GM18498 (cell line): Measurements from ENCODE around the gene SYT15.
"Not testable (repeated sequence)": the region's sequence is repeated elsewhere in the genome, so short reads cannot be mapped to it uniquely, and the experiment has no call there.

Experiments
- ATAC-seq: cut with Tn5 transposase; IDR thresholded peaks from one replicate; pipeline ENCODE4 v1.9.1; 2021; ENCODE audit warnings: mild to moderate bottlenecking, moderate library complexity; ENCODE audit not compliant: unreplicated experiment

Gene SYT15

DNA sequence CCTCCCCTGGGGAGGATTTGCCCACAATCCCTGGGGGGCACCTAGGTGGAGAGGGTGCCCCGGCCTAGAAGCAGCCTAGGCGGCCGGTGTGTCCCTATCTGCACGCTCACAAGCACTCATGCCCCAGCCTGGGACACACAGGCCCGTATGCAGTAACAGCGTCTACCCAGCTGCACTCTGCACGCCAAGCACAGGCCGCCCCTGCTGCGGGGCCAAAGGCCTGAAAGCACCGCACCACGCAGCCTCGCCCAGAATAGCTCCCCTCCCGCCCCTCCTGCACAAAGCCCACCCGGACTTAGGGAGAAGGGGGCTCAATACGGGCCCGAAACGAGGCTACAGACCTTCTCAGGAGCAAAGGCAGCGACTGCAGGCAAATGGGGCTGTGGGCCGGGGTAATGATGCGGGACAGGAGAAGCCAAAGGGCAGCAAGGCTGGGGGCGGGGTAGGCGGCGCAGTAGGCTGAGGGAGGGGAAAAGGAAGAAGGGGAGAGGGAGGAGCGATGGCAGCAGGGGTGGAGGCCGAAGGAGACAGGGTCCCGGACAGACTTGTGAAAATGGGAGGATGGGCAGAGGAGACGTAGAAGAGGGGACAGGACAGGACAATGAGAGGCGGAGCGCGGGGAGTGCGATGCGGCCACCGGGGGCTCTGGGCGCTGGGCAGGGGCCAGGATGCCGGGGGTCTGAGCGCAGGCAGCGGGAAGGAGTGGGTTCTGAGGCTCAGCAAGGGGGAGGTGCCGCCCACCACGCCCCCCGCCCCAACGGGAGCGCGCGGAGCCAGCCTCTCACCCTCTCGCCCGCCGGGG lies 23.0 kb upstream of the SYT15 start:
- ATAC-seq, result no peak

DNA sequence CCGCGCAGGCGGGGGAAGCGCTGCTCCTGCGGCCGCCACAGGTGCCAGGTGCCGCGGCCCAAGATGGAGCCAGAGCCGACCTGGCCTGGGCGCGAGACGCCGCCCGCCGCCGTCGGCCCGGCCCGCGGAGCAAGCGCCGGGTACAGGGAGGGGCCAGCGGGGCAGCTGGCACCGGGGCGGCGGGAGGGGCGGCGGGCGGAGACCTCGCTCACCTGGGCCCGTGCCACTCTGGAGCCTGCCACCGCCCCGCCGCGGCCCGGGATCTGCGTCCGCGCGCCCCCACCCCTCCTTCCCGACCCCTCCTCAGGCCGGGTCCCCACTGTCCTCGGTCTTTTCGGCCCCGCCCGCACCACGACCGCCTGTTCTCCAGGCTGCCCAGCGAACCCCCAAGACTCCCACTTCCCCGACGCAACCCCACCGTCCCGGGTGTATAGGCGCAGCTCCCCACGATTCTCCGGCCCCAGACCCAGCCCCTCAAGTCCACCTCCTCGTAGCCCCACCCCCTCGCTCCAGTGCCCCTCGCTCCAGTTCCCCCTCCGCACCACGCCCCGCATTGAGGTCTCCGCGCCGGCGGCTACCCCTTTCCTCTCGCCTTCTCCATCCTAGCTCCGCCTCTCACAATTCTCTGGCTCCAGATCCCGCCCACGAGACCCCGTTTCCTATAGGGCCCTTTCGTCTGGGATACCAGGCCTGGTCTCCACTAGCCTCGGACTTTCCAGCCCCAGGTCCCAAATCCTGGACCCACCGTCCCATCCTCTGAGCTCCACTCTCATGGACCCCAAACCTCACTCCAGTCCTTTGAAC lies 22.2 kb upstream of the SYT15 start, which contains the start of gene GPRIN2:
TSS of gene GPRIN2 (minus strand) at position 144 of the 804 bp plus-strand sequence. CDS start 5,922 bp downstream, outside the sequence.
- ATAC-seq, result no peak

DNA sequence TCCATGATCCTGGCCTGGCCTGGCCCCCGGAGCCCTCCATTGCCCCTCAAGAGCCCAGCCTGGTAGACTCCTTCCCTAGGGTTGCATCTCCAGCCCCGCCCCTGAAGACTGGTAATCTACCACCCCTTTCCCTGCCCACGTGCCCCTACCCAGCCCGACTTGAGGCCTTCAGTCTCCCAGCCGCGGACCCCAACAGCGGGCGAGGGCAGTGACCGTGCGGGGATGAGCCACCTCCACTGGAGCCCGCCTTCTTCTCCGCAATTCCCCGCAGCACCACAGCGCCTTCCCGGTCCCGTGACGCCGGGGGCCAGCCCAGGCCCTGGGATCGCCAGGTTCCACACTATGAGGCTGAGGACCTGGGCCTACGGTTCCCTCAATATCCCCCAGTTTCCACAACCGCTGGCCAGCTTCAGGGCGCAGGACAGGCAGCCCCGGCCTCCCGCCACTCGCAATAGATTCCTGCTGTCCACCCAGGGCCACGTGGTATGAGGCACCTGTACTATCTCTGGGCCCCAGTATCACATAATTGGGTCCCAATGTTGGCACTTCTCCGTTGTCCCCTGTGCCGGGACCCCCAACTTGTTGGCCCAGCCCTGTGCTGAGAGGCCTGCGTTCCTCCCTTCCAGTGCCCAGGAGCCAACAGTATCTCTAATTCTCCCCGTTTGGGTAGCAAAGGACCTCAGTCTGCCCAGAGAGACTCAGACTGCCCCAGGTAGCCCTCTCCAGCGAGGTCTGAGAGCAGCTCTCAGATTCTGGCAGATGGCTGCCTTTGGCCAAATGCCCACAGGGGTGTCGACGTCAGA lies 21.4 kb upstream of the SYT15 start:
- ATAC-seq, result no peak

- no peak for ATAC-seq
Observed at GRCh38 chr10:46558122-46558391, 20.9 kb upstream of the SYT15 start.

- no peak for ATAC-seq
Observed at GRCh38 chr10:46558392-46559185, 20.3 kb upstream of the SYT15 start.

- ATAC-seq, result no peak
Observed at GRCh38 chr10:46559231-46559671, 19.7 kb upstream of the SYT15 start.

DNA sequence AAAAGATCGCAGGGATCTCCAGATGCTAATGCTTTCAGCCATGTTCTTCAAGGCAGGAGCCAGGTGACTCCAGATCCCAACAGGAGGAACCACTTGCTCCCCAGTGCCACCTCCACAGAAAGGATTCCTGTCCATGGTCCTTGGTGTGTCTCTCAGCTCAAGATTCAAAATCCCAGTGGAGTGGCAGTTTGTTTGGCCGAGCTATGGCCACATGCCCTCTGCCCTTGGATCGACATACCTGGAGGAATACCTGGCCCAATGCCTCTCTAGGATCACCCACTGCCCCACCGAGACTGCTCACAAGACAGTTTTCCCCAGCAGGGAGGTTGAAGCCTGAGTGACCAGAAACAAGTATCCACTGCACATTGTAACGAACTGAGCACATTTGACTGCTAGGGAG lies 18.5 kb upstream of the SYT15 start:
- no peak for ATAC-seq

GRCh38 chr10:46560952-46561351 lies 18.0 kb upstream of the SYT15 start:
- ATAC-seq, result no peak

- ATAC-seq, result peak; percentile 87
Observed at GRCh38 chr10:46565591-46566332, 13.2 kb upstream of the SYT15 start.

- ATAC-seq, result not testable (repeated sequence)
Observed at GRCh38 chr10:46567151-46567550, 11.8 kb upstream of the SYT15 start.

- ATAC-seq, result not testable (repeated sequence)
Observed at GRCh38 chr10:46570655-46571054, 8.3 kb upstream of the SYT15 start.

- not testable (repeated sequence) for ATAC-seq
Observed at GRCh38 chr10:46572765-46573164, 6.2 kb upstream of the SYT15 start.

DNA sequence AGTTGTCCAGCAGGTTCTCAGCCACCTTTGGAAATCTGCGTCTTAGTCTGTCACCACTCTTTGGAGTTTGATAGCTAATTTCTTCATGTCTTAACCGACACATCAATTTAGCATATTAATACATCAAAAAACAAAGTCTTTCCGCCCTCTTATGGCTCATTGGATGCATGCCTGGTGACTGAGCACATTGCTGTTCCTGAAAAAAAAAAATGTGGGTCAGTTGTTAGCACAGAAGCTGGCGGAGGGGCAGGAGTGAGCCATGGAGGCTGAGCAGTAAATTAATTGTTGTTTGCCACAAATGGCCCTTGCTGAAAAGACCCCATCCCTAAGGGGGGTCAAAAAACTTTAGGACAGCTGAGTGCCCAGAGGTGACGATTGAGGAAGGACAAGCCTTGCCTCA lies 5.6 kb upstream of the SYT15 start:
- ATAC-seq, result not testable (repeated sequence)

GRCh38 chr10:46573884-46574283 lies 5.0 kb upstream of the SYT15 start:
- not testable (repeated sequence) for ATAC-seq

- ATAC-seq, result not testable (repeated sequence)
Observed at GRCh38 chr10:46577624-46578473, 1.1 kb upstream of the SYT15 start.

- not testable (repeated sequence) for ATAC-seq
Observed at GRCh38 chr10:46579378-46579777, 450 bp downstream of the SYT15 start.

DNA sequence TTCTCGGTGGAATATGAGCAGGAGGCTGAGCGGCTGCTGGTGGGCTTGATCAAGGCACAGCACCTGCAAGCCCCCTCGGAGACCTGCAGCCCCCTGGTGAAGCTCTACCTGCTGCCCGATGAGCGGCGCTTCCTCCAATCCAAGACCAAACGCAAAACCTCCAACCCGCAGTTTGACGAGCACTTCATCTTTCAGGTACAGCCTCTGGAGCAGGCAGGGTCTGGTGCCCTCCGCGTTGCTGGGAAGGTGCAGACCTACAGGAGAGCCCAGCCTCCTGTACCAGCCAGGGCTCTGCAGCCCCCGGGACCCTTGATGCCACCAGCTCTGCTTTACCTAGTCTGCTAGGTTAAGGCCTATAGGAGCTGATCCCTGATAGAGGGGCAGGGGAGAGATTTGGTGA lies 3.1 kb downstream of the SYT15 start:
- ATAC-seq, result not testable (repeated sequence)

- not testable (repeated sequence) for ATAC-seq
Observed at GRCh38 chr10:46582568-46582967, 3.6 kb downstream of the SYT15 start.

- ATAC-seq, result not testable (repeated sequence)
Observed at GRCh38 chr10:46584196-46584595, 5.3 kb downstream of the SYT15 start.
